AG04450 (cell line): Measurements from ENCODE around the gene LGI4. TPM values are rescaled to one million over a fixed set of nuclear protein-coding genes. Genes with fewer than 3 reads are reported as not detected.

Experiments used
- CTCF ChIA-PET: fragments of 300-600, 350-600 bp; formaldehyde crosslinking; extraction: SDS; loops from one replicate; lab custom pipeline; 2022; ENCODE audit warnings: antibody characterized with exemption, inconsistent platforms; lab: Charles Lee
- POLR2A ChIA-PET: fragments of 350-600 bp; formaldehyde crosslinking; extraction: SDS; loops from one replicate; lab custom pipeline; 2021; ENCODE audit warnings: antibody characterized with exemption, inconsistent platforms; lab: Yijun Ruan, JAX
- DNase-seq: peaks from one replicate; pipeline ENCODE4 v3.0.0-alpha.2; 2011; ENCODE audit warnings: low read depth, low spot score
- H3K27ac ChIP-seq: one replicate; pipeline ENCODE4 v1.5.1; 2012; ENCODE audit warnings: low read depth, low read length, control low read depth
- H3K27me3 ChIP-seq: one replicate; pipeline ENCODE4 v1.6.0; 2012; ENCODE audit warnings: low read length; ENCODE audit not compliant: control insufficient read depth, insufficient read depth
- H3K4me3 ChIP-seq: 2 replicates; pipeline ENCODE4 v1.5.1; 2011; ENCODE audit warnings: mild to moderate bottlenecking, low read depth, low read length, control low read depth
- H3K9me3 ChIP-seq: 2 replicates; pipeline ENCODE4 v1.5.1; 2012; ENCODE audit warnings: low read length; ENCODE audit not compliant: control insufficient read depth, insufficient read depth
- polyA plus RNA-seq: library from polyadenylated mRNA; depleted of rRNA; stranded (reverse); fragments of >200 nt; gene quantifications from 2 replicates; pipeline ENCODE4 v1.2.3, GENCODE V29; 2011
- TF ChIP-seq, protein P1 (sequence below): IDR thresholded peaks from 2 replicates; pipeline ENCODE4 v1.5.1; 2011; ENCODE audit warnings: low read depth, low read length, control low read depth, inconsistent platforms

LGI4 gene
- polyA plus RNA-seq, 1 experiment: 0.07 TPM

DNA sequence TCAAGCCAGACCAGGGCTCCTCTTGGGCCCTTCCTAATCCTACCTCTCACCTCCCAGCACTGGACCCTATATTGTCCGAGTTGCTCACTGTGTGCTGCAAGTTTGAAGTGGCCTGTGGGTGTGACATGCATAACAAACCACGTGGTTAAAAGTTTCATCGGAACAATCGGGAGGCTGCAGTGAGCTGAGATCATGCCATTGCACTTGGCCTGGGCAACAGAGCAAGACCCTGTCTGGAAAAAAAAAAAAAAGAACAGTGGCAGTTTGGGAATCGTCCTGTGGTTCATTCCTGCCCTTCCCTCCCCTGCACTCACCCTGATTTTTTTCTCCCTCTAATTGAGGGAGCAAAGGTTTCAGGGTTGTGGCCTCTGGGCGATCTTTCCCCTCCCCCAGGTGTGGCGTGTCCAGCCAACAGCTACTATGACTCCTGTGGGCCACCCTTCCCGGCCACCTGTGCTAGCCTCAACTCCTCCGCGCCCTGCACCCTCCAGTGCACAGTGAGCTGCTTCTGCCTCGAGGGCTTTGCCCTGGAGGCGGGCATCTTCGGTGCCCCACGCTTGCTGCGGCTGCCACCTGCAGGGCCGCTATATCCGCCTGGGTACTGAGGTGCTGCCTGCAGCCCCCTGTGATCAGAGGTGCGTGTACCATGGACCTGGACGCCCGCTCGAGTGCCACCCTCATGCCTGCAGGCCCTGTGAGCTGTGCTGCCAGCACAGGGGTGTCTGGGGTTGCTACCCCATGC lies 35.5 kb downstream of the LGI4 start:
- no peak for DNase-seq
- no peaks in the 10 kb centered on the region for H3K27me3 ChIP-seq
- TF ChIP-seq, protein P1, sequence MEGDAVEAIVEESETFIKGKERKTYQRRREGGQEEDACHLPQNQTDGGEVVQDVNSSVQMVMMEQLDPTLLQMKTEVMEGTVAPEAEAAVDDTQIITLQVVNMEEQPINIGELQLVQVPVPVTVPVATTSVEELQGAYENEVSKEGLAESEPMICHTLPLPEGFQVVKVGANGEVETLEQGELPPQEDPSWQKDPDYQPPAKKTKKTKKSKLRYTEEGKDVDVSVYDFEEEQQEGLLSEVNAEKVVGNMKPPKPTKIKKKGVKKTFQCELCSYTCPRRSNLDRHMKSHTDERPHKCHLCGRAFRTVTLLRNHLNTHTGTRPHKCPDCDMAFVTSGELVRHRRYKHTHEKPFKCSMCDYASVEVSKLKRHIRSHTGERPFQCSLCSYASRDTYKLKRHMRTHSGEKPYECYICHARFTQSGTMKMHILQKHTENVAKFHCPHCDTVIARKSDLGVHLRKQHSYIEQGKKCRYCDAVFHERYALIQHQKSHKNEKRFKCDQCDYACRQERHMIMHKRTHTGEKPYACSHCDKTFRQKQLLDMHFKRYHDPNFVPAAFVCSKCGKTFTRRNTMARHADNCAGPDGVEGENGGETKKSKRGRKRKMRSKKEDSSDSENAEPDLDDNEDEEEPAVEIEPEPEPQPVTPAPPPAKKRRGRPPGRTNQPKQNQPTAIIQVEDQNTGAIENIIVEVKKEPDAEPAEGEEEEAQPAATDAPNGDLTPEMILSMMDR: no peak

DNA sequence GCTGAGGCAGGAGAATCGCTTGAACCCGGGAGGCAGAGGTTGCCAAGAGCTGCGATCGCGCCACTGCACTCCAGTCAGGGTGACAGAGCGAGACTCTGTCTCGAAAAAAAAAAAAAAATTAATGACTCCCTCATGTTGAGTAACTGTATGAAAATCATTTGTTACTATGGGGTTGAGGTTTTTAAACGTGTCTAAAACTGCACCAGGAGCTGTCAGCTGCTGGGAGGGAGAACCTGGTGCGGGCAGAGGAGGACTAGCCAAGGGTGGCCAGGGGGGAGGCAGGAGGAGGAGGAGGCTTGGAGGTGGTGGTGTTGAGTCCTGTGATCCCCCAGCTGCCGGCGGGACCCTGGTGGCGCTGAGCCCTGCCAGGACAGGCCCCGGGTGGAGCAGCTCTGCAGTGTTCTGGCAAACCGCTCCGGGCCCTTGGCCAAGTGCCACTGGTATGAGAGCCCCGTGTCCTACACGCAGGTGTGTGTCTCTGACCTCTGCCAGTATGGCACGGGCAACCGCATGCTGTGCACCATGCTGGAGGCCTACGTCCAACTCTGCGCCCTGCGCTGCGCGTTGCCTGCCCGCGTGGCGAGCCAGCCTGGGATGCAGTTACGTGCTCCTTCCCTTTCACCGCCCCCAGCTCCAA lies 36.3 kb downstream of the LGI4 start:
- H3K9me3 ChIP-seq: no peaks in the 10 kb centered on the region; the same call in 1 of the 2 replicates
- TF ChIP-seq, protein P1: no peak
- H3K27ac ChIP-seq: no peak overlapping the region
- POLR2A ChIA-PET: no interaction called here
- CTCF ChIA-PET: interaction anchor here (0.7 to 2.5 kb wide), 3 partner anchors 32 to 115 kb away, joined by 3 to 10 read pairs (median 4); partner anchors contain the start of gene LGI4
- DNase-seq: no peak
- H3K27me3 ChIP-seq: peaks cover 3% of the 10 kb centered on the region
- no peak overlapping the region for H3K4me3 ChIP-seq

More for the DNA sequence above, 35.5 kb downstream of the LGI4 start:
- no peak overlapping the region for H3K4me3 ChIP-seq
- no peaks in the 10 kb centered on the region; the same call in 1 of the 2 replicates for H3K9me3 ChIP-seq
- ChIA-PET CTCF (interaction anchor here (0.7 to 1.5 kb wide), 3 partner anchors 15 to 115 kb away, joined by 3 to 4 read pairs (median 3); partner anchors contain the start of gene LGI4), POLR2A (no interaction called here)
- H3K27ac ChIP-seq: no peak overlapping the region

DNA sequence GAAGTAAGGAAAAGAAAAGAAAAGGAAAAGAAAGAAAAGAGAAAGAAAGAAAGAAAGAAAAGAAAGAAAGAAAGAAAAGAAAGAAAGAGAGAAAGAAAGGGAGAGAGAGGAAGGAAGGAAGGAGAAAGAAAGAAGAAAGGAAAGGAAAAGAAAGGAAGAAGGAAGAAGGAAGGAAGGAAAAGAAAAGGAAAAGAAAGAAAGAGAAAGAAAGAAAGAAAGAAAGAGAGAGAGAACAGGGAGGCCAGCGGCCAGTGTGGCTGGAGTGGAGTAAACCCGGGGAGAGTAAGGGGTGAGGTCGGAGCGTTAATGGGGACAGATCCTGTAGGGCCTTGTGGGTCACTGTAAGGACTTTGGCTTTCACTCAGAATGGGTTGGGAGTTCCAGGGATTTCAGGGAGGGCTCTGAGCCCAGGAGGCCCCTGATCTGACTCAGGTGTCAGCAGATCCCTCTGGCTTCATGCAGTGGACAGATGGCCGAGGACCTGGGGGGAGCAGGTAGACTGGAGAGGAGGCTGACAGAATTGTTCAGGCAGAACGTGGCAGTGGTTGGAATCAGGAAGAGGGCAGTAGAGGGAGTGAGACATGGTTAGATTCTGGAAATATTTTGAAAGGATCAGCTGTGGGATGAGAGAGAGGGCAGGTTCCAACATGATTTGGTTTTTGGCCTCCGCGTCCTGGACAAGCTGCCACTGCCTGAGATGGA lies 39.0 kb downstream of the LGI4 start:
- TF ChIP-seq, protein P1: no peak
- ChIA-PET CTCF (interaction anchor here (1.4 to 2.5 kb wide), 2 partner anchors 29 to 51 kb away, joined by 4 to 10 read pairs; no protein-coding TSS in a partner anchor), POLR2A (no interaction called here)
- H3K27me3 ChIP-seq: peaks cover 3% of the 10 kb centered on the region
- H3K4me3 ChIP-seq: no peak overlapping the region
- H3K9me3 ChIP-seq: no peaks in the 10 kb centered on the region
- no peak overlapping the region for H3K27ac ChIP-seq
- DNase-seq: no peak

DNA sequence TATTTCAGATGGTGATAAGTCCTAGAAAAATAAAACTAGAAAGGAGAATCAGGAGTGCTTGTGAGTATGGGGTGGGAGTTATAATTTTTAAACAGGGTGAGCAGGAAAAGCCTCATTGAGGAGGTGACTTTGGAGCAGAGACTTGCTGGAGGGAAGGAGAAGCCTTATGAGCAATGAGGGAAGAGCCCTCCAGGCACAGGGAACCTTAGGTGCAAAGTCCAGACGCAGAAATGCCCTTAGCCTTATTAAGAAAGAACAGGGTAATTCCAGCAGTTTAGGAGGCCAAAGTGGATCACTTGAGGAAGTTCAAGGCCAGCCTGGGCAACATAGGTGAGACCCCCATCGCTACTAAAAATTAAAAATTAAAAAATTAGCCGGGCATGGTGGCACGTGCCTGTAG lies 40.2 kb downstream of the LGI4 start:
- POLR2A ChIA-PET: no interaction called here
- DNase-seq: no peak
- Histone ChIP-seq H3K27ac (no peak overlapping the region), H3K9me3 (no peaks in the 10 kb centered on the region), H3K27me3 (peaks cover 3% of the 10 kb centered on the region), H3K4me3 (no peak overlapping the region)
- CTCF ChIA-PET: no interaction called here
- TF ChIP-seq, protein P1: no peak
